ENCODE measurements around the gene UBA6.

The UBA6 gene

DNA sequence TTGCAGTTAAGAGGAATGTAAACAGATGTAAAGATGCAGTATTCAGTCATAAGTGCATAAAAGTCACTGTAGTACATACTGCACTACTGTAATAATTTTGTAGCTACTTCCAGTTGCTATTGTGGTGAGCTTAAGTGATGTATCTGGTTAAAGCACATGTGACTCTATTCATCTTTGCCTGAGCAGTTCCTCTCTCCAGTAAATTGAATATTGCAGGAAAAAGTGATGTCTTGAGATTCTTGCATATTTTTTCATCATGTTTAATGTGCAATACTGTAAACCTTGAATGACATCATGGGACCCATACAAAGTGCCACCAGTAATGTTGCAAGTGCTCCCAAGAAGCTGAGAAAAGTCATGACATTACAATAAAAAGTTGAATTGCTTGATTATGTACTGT, 9.6 kb downstream of the UBA6 start:
- Histone ChIP-seq H3K4me2 (ENCODE audit: low read length) (no peak overlapping the region), H3K4me3 (ENCODE audit: low read length) (no peak overlapping the region), H3K36me3 (ENCODE audit: insufficient read depth, low read length) (peaks cover 38% of the 10 kb centered on the region), H3K9ac (ENCODE audit: low read depth, low read length) (no peak overlapping the region), H3K4me1 (ENCODE audit: control insufficient read depth, insufficient read depth, low read length) (peaks cover 7% of the 10 kb centered on the region), H3K27me3 (ENCODE audit: control insufficient read depth, insufficient read depth, low read length) (no peaks in the 10 kb centered on the region), H3K9me3 (replicated peaks; ENCODE audit: low read length) (no peaks in the 10 kb centered on the region)

DNA sequence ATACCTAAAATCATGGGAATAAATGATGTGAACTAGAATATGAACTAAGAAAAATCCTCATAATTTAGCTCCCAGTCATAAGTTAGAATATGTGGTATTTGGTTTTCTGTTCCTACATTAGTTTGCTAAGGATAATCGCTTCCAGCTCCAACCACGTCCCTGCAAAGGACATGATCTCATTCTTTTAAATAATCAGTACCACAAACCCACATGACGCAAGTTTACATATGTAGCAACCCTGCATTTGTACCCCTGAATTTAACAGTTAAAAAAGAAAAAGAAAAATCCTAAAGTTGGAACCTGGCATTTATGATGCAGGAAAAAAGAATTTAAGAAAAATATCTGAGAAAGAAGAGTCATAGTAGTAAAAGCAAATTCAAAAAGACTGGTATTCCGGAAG, 13.3 kb downstream of the UBA6 start:
- peak overlapping the region; percentile 3 for H3K4me2 ChIP-seq (ENCODE audit: low read length)

GRCh38 chr4:67685532-67685859, 15.5 kb downstream of the UBA6 start:
- peaks cover 13% of the 10 kb centered on the region for H3K36me3 ChIP-seq (ENCODE audit: insufficient read depth, low read length)
- H3K9me3 ChIP-seq (replicated peaks; ENCODE audit: low read length): no peaks in the 10 kb centered on the region
- no peak overlapping the region for H3K9ac ChIP-seq (ENCODE audit: low read depth, low read length)
- H3K4me1 ChIP-seq (ENCODE audit: control insufficient read depth, insufficient read depth, low read length): peaks cover 18% of the 10 kb centered on the region
- H3K4me2 ChIP-seq (ENCODE audit: low read length): no peak overlapping the region
- no peaks in the 10 kb centered on the region for H3K27me3 ChIP-seq (ENCODE audit: control insufficient read depth, insufficient read depth, low read length)
- no peak overlapping the region for H3K4me3 ChIP-seq (ENCODE audit: low read length)

More for the DNA sequence above, 13.3 kb downstream of the UBA6 start:
- Histone ChIP-seq H3K9ac (ENCODE audit: low read depth, low read length) (no peak overlapping the region), H3K4me3 (ENCODE audit: low read length) (no peak overlapping the region), H3K9me3 (replicated peaks; ENCODE audit: low read length) (no peaks in the 10 kb centered on the region), H3K4me1 (ENCODE audit: control insufficient read depth, insufficient read depth, low read length) (peaks cover 18% of the 10 kb centered on the region), H3K27me3 (ENCODE audit: control insufficient read depth, insufficient read depth, low read length) (no peaks in the 10 kb centered on the region), H3K36me3 (ENCODE audit: insufficient read depth, low read length) (peaks cover 25% of the 10 kb centered on the region)

DNA sequence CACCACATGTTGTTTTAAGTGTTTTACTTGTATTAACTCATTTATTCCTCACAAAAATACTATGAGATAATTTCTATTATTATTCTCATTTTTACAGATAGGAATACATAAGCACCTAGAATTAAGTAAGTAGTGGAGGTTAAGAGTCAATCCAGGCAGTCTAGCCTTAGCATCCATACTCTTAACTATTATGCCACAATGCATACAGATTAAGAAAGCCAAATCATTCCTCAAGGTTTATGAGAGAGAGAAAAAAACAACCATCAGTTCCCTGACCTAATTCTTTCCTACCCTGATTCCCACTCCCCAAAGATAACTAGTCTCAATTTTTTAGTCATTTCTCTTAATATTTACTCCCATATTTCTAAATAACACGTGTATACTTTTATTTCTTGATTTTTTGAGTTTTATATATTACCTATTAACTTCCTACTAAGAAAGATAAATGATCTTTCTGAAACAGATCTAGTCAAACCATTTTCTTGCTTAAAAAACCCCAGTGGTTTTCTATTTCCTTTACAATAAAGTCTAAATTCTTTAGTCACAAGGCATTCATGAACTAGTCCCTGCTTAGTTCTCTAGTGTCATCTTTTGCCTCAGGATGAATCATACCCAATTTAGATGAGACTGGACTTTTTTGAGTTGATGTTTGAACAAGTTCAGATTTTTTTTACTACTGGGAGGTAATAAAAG, 16.0 kb downstream of the UBA6 start:
- H3K9me3 ChIP-seq (replicated peaks; ENCODE audit: low read length): no peaks in the 10 kb centered on the region
- peaks cover 16% of the 10 kb centered on the region for H3K36me3 ChIP-seq (ENCODE audit: insufficient read depth, low read length)
- no peak overlapping the region for H3K9ac ChIP-seq (ENCODE audit: low read depth, low read length)
- no peak overlapping the region for H3K4me3 ChIP-seq (ENCODE audit: low read length)
- no peaks in the 10 kb centered on the region for H3K27me3 ChIP-seq (ENCODE audit: control insufficient read depth, insufficient read depth, low read length)
- peaks cover 18% of the 10 kb centered on the region for H3K4me1 ChIP-seq (ENCODE audit: control insufficient read depth, insufficient read depth, low read length)
- no peak overlapping the region for H3K4me2 ChIP-seq (ENCODE audit: low read length)

GRCh38 chr4:67682266-67682665, 18.7 kb downstream of the UBA6 start:
- Histone ChIP-seq H3K9me3 (replicated peaks; ENCODE audit: low read length) (no peaks in the 10 kb centered on the region), H3K4me1 (ENCODE audit: control insufficient read depth, insufficient read depth, low read length) (peaks cover 12% of the 10 kb centered on the region), H3K4me2 (ENCODE audit: low read length) (no peak overlapping the region), H3K9ac (ENCODE audit: low read depth, low read length) (no peak overlapping the region), H3K27me3 (ENCODE audit: control insufficient read depth, insufficient read depth, low read length) (no peaks in the 10 kb centered on the region), H3K4me3 (ENCODE audit: low read length) (no peak overlapping the region), H3K36me3 (ENCODE audit: insufficient read depth, low read length) (peaks cover 18% of the 10 kb centered on the region)

- H3K36me3 ChIP-seq (ENCODE audit: insufficient read depth, low read length): peaks cover 30% of the 10 kb centered on the region
- H3K4me3 ChIP-seq (ENCODE audit: low read length): no peak overlapping the region
- no peak overlapping the region for H3K9ac ChIP-seq (ENCODE audit: low read depth, low read length)
- H3K9me3 ChIP-seq (replicated peaks; ENCODE audit: low read length): no peaks in the 10 kb centered on the region
- no peaks in the 10 kb centered on the region for H3K27me3 ChIP-seq (ENCODE audit: control insufficient read depth, insufficient read depth, low read length)
- peaks cover 10% of the 10 kb centered on the region for H3K4me1 ChIP-seq (ENCODE audit: control insufficient read depth, insufficient read depth, low read length)
- no peak overlapping the region for H3K4me2 ChIP-seq (ENCODE audit: low read length)
Measured at GRCh38 chr4:67680581-67681222, 20.3 kb downstream of the UBA6 start.

GRCh38 chr4:67678612-67679011, 22.3 kb downstream of the UBA6 start:
- H3K4me1 ChIP-seq (ENCODE audit: control insufficient read depth, insufficient read depth, low read length): no peaks in the 10 kb centered on the region
- peaks cover 45% of the 10 kb centered on the region for H3K36me3 ChIP-seq (ENCODE audit: insufficient read depth, low read length)
- no peak overlapping the region for H3K9ac ChIP-seq (ENCODE audit: low read depth, low read length)
- no peak overlapping the region for H3K4me2 ChIP-seq (ENCODE audit: low read length)
- H3K27me3 ChIP-seq (ENCODE audit: control insufficient read depth, insufficient read depth, low read length): no peaks in the 10 kb centered on the region
- H3K4me3 ChIP-seq (ENCODE audit: low read length): no peak overlapping the region
- H3K9me3 ChIP-seq (replicated peaks; ENCODE audit: low read length): no peaks in the 10 kb centered on the region

- Histone ChIP-seq H3K36me3 (ENCODE audit: insufficient read depth, low read length) (peaks cover 55% of the 10 kb centered on the region), H3K4me1 (ENCODE audit: control insufficient read depth, insufficient read depth, low read length) (no peaks in the 10 kb centered on the region), H3K4me3 (ENCODE audit: low read length) (no peak overlapping the region), H3K9ac (ENCODE audit: low read depth, low read length) (no peak overlapping the region), H3K27me3 (ENCODE audit: control insufficient read depth, insufficient read depth, low read length) (no peaks in the 10 kb centered on the region), H3K9me3 (replicated peaks; ENCODE audit: low read length) (no peaks in the 10 kb centered on the region), H3K4me2 (ENCODE audit: low read length) (no peak overlapping the region)
Measured at GRCh38 chr4:67674098-67674497, 26.9 kb downstream of the UBA6 start.

DNA sequence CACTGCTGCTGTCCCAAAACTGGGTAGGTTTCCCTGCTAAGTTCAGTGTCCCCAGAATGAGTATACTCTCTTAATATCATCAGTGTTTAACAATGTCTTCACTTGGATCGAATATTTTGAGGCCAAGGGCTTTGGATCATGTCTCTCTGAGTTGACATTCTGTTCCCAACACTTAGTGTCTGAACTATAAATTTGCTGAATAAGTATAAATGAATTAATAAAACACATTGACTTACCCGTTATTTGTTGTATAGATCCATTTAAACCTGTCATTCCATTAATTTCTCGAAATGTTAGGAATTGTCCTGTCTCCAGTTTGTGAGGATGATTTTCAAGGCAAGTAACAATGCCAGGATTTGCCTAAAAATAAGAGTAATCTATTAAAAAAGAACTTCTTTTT, 32.6 kb downstream of the UBA6 start:
- H3K36me3 ChIP-seq (ENCODE audit: insufficient read depth, low read length): peaks cover 62% of the 10 kb centered on the region
- H3K27me3 ChIP-seq (ENCODE audit: control insufficient read depth, insufficient read depth, low read length): no peaks in the 10 kb centered on the region
- H3K9ac ChIP-seq (ENCODE audit: low read depth, low read length): no peak overlapping the region
- H3K9me3 ChIP-seq (replicated peaks; ENCODE audit: low read length): no peaks in the 10 kb centered on the region
- H3K4me2 ChIP-seq (ENCODE audit: low read length): no peak overlapping the region
- H3K4me3 ChIP-seq (ENCODE audit: low read length): no peak overlapping the region
- no peaks in the 10 kb centered on the region for H3K4me1 ChIP-seq (ENCODE audit: control insufficient read depth, insufficient read depth, low read length)

DNA sequence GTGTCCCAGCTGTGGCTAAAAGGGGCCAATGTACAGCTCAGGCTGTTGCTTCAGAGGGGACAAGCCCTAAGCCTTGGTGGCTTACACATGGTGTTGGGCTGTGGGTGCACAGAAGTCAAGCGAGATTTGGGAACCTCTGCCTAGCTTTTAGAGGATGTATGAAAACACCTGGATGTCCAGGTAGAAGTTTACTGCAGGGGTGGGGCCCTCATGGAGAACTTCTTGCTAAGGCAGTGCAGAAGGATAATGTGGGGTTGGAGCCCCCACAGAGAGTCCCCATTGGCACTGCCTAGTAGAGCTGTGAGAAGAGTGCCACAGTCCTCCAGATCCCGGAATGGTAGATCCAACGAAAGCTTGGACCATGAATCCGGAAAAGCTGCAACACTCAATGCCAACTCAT, 40.5 kb downstream of the UBA6 start:
- H3K36me3 ChIP-seq (ENCODE audit: insufficient read depth, low read length): peaks cover 46% of the 10 kb centered on the region
- no peak overlapping the region for H3K4me3 ChIP-seq (ENCODE audit: low read length)
- H3K4me2 ChIP-seq (ENCODE audit: low read length): no peak overlapping the region
- no peak overlapping the region for H3K9ac ChIP-seq (ENCODE audit: low read depth, low read length)
- no peaks in the 10 kb centered on the region for H3K27me3 ChIP-seq (ENCODE audit: control insufficient read depth, insufficient read depth, low read length)
- H3K9me3 ChIP-seq (replicated peaks; ENCODE audit: low read length): no peaks in the 10 kb centered on the region
- no peaks in the 10 kb centered on the region for H3K4me1 ChIP-seq (ENCODE audit: control insufficient read depth, insufficient read depth, low read length)

DNA sequence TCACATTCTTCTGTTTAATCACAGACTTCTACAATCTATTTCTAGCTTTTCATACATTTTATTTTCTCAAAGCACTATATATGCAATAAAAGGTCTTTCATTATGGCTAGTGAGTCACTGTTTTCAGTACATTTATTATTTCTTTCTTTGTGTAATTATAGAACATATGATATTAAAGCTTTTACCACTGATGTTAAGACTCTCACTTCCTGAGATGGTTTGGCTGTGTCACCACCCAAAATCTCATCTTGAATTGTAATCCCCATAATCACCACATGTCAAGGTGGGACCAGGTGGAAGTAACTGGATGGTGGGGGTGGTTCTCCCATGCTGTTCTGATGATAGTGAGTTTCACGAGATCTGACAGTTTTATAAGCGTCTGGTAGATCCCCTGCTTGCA, 41.9 kb downstream of the UBA6 start:
- no peaks in the 10 kb centered on the region for H3K9me3 ChIP-seq (replicated peaks; ENCODE audit: low read length)
- peaks cover 36% of the 10 kb centered on the region for H3K36me3 ChIP-seq (ENCODE audit: insufficient read depth, low read length)
- H3K4me3 ChIP-seq (ENCODE audit: low read length): no peak overlapping the region
- H3K4me2 ChIP-seq (ENCODE audit: low read length): no peak overlapping the region
- H3K27me3 ChIP-seq (ENCODE audit: control insufficient read depth, insufficient read depth, low read length): no peaks in the 10 kb centered on the region
- H3K4me1 ChIP-seq (ENCODE audit: control insufficient read depth, insufficient read depth, low read length): no peaks in the 10 kb centered on the region
- H3K9ac ChIP-seq (ENCODE audit: low read depth, low read length): no peak overlapping the region

DNA sequence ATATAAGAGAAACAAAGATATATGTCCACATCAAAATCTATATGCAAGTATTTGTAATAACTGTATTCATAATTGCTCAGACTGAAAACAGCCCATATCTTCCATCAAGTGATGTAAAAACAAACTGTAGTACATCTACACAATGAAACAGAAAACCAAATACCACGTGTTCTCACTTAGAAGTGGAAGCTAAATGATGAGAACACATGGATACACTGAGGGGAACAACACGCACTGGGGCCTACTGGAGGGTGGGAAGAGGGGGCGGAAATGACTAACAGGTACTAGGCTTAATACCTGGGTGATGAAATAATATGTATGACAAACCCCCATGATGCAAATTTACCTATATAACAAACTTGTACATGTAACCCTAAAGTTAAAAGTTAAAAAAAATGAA, 42.7 kb downstream of the UBA6 start:
- H3K4me2 ChIP-seq (ENCODE audit: low read length): no peak overlapping the region
- H3K9me3 ChIP-seq (replicated peaks; ENCODE audit: low read length): no peaks in the 10 kb centered on the region
- no peak overlapping the region for H3K4me3 ChIP-seq (ENCODE audit: low read length)
- no peaks in the 10 kb centered on the region for H3K4me1 ChIP-seq (ENCODE audit: control insufficient read depth, insufficient read depth, low read length)
- H3K9ac ChIP-seq (ENCODE audit: low read depth, low read length): no peak overlapping the region
- H3K27me3 ChIP-seq (ENCODE audit: control insufficient read depth, insufficient read depth, low read length): no peaks in the 10 kb centered on the region
- peaks cover 30% of the 10 kb centered on the region for H3K36me3 ChIP-seq (ENCODE audit: insufficient read depth, low read length)

All from skeletal muscle satellite cell (primary cell).